GM18519 (cell line): ENCODE results near the gene DLG2.

Experiments
- ATAC-seq: cut with Tn5 transposase; IDR thresholded peaks from one replicate; pipeline ENCODE4 v1.9.1; 2021; ENCODE audit warnings: mild to moderate bottlenecking, moderate library complexity; ENCODE audit not compliant: unreplicated experiment, low FRiP score

DLG2 gene

GRCh38 chr11:84544566-84544965 is 1082.6 kb downstream of the DLG2 start:
- no peak for ATAC-seq

DNA sequence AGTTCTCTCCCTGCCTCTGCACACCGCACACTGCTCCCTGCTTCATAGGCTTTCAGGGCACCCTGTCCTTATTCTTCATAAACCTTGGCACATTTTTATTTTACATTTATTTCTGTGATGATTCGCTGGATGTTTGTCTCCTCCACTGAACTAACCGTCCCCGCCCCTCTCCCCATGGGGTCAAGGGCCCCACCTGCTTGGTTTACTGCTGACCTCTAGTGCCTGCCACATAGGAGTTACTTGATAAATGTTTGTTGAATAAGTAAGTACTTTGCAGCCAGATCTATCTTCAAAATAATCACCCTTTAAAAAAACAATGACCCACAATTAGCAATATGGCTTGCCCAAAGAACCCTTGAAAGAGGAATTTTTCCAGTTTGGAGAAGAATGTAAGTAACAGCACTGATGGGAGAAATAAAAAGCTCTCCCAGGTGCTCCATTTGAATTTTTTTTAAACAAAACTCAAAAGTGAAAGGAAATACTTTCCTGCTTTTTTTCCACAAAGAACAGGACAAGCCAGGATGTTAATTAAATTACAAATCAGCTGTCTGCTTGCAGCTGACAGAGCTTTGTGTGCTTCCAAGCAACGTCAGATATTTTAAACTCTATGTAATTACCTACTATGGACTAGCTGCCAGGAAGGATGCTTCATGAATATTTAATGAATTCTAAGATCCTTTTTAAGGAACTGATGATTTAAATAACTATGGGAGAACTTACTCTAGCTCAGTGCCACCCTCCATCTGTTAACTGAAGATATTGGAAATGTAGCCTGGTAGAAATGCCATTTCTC is 1083.6 kb downstream of the DLG2 start:
- ATAC-seq = no peak

DNA sequence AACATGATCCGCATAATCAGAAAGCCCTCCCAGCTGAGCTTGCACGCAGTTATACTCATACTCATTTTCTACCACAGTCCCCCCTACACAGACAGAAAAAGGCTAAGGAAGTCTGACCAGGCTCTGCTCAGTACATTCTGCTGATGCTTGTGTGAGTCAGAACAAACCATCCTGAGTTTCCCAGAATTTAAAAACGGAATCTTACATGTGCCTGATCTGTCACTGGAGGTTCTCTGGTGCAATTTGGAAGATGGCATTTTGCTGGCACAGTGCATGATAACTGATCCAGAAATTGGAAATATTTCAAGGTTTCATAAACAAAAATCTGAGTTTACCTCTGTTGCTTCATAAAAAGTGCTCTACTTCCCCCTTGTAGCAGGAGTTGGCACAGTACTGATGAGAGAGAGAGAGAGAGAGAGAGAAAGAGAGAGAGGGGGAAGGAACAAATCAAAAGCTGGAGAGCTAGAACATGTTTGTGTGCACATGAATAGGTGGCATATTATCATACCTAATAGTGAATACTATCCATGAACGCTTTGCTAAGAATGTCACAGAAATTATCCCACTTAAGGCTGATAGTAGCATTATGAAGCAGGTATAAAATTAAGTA is 1085.3 kb downstream of the DLG2 start:
- no peak for ATAC-seq

DNA sequence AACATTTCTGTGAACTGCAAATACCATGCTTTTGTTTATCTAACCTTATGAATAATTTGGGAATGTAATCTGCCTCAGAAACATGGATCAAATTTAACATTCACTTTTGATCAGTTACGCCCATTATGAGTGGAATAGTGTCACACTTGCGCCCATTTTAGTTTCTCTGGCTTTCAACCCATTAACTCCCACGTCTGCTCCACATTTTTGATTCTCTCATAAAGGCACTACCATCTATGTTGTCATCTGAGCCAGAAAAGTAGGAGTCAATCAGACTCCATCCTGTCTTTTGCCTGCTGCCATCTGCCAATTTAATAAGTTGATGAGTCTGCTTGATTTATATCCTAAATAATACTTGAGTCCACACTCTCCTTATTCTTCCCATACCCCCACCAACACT is 1090.7 kb downstream of the DLG2 start:
- no peak for ATAC-seq

GRCh38 chr11:84532364-84532763 is 1094.8 kb downstream of the DLG2 start:
- ATAC-seq = no peak

- ATAC-seq = no peak
Observed at GRCh38 chr11:84526250-84526649, 1100.9 kb downstream of the DLG2 start.

- no peak for ATAC-seq
Observed at GRCh38 chr11:84524422-84525051, 1102.6 kb downstream of the DLG2 start.

- no peak for ATAC-seq
Observed at GRCh38 chr11:84522331-84522730, 1104.8 kb downstream of the DLG2 start.

DNA sequence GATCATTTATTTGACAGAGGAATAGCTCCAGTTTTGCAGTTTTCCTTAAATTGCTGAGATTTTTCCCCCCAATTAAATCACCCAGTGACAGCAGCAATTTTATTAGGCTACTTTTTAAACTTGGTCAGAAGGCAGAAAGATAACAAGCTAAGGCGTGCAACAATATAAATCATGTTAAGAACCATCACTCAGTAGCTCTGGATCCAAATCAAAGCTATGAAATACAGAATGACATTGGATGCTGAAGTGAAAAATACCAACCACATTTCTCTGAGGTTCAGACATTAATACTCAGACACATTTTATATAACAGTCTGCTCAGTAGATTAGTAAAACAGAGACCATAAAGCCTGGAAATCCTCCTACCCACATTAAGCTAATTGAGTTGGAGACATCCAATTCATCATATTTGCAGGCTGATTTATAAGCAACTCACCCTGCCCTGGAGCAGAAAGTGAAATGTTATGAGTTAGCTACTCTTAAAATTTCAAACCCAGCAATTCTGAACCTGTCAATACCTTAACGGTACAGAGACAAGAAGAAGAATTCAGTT is 1108.4 kb downstream of the DLG2 start:
- ATAC-seq = no peak

- no peak for ATAC-seq
Observed at GRCh38 chr11:84514436-84514835, 1112.7 kb downstream of the DLG2 start.

DNA sequence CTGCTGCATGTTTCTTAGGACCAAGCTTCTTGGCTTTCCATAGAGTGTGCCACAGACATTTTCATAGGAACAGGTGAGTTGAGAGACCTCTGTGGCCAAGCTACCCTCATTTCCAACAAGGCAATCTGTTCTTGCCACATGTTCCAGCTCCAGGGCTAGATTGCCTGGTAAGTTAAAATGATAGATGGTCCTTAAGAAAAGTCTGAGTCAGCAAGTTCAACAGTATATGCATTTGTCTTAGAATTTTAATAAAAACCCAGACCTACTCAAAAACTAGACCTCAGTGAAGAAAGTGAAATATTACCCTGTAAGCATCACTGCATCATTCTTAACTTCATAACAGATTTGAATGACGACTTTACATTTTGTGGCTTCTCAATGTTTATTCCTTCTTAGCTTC is 1123.6 kb downstream of the DLG2 start:
- no peak for ATAC-seq

DNA sequence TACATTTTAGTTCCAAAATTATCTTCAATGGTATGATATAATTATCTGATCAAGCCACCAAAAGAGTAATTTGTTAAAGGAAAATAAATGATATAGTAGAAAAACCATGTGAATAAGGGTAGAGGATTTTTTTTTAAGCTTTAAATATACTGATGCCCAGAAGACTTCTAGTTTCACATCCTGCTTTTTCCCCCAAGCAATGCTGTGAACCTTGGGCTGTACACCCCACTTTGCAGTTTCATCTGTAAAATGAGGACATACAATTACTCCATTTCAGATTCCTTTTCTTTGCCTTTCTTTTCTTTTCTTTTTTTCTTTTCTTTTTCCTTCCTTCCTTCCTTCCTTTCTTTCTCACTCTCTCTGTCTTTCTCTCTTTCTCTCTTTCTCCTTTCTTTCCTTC is 1125.4 kb downstream of the DLG2 start:
- no peak for ATAC-seq

GRCh38 chr11:84497981-84498411 is 1129.1 kb downstream of the DLG2 start:
- ATAC-seq = no peak

GRCh38 chr11:84497181-84497580 is 1130.0 kb downstream of the DLG2 start:
- no peak for ATAC-seq

DNA sequence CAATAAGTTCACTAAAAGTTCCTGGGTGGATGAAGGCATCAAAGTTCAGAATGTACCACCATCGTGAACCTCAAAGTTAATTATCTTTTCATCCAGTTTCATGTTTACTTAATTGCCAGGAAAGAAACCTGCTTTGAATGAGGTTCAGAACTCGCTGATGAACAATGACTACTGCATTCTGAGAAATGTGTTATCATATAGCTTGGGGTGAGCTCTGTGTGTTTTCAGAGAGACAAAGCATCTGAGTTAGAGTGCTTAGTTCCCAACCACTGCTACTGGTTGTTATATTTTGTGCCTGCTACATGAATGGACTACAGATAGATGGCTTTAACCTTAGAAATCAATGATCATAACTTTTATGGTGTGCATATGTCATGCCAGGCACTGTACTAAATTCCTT is 1131.0 kb downstream of the DLG2 start:
- ATAC-seq = no peak

GRCh38 chr11:84480131-84480530 is 1147.0 kb downstream of the DLG2 start:
- no peak for ATAC-seq

DNA sequence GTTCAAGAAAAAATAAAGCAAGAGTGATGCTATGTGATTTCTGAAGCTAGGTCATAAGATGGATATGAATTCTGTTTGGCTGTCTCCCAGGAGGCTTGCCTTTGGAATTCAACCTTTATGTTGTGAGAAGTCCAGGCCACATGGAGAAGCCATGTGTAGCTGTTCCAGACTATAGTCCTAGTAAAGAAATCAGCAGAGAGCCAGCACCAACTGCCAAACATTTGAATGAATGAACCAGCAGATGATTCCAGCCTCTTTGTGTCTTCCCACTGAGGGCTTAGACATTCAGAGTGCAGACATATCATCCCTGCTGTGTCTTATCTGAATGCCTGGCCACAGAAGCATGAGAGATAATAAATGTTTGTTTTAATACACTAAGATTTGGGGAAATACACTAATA is 1150.6 kb downstream of the DLG2 start:
- no peak for ATAC-seq

DNA sequence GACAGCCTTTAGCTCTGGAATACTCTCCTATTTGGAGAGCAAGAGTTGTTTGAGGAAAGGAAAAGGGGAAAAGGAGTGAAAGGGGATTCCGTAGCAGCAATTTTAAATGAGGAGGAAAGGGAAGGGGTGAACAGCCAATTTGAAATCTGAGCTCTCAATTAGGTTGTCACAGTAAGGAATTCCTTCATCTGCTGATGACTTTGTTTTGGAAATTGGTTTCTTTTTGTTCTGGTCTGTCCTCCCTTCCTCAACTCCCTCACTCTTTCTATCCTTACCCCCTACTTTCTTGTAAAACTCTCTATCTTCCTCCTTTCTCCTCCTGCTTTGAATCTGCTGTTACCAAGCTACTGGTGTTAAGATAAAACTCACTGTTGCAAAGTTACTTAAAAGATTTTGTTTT is 1155.6 kb downstream of the DLG2 start:
- ATAC-seq = no peak

- ATAC-seq = no peak
Observed at GRCh38 chr11:84468235-84468634, 1158.9 kb downstream of the DLG2 start.

GRCh38 chr11:84465040-84465439 is 1162.1 kb downstream of the DLG2 start:
- no peak for ATAC-seq

- ATAC-seq = no peak
Observed at GRCh38 chr11:84455691-84456090, 1171.5 kb downstream of the DLG2 start.
